GM06990 (cell line): ENCODE data around the gene ARV1.
A peak's percentile ranks its signal among the peaks of the same experiment; 100 is the strongest.

Source experiments
- DNase-seq: peaks from one replicate; pipeline ENCODE4 v3.0.0-alpha.2; 2011; ENCODE audit not compliant: insufficient read length; ENCODE audit errors: extremely low read depth
- H3K27me3 ChIP-seq: replicated peaks from 2 replicates; pipeline ENCODE4 v1.6.0; 2011; ENCODE audit warnings: low read length; ENCODE audit not compliant: control insufficient read depth, insufficient read depth
- H3K36me3 ChIP-seq: 2 replicates; pipeline ENCODE4 v1.5.1; 2011; ENCODE audit warnings: low read length; ENCODE audit not compliant: control insufficient read depth, insufficient read depth
- H3K4me3 ChIP-seq: replicated peaks from 2 replicates; pipeline ENCODE4 v1.5.1; 2011; ENCODE audit warnings: low read depth, mild to moderate bottlenecking, control low read depth, low read length
- TF ChIP-seq, protein P1 (sequence below): IDR thresholded peaks from 2 replicates; pipeline ENCODE4 v1.5.1; 2011; ENCODE audit warnings: low read length, control low read depth, mild to moderate bottlenecking, inconsistent platforms; ENCODE audit not compliant: insufficient read depth, poor library complexity, severe bottlenecking

The ARV1 gene

DNA sequence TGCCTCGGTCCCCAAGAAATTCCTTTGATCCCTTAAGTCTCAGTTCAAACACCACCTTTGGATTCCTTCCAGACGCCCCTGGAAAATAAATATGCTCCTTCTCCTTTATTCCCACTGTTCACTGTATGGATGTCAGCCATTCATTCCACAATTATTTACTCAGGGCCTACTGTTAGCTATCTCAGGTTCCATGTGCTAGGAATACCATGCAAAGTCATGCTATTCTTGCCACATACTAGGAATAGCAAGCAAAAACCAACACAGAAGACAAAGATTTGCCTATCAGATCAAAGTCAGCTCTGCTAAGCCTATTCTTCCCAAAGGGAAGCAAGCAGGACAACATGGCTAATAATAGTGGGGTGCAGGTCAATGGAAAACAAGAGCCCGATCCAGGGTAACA lies 30.0 kb upstream of the ARV1 start:
- TF ChIP-seq, protein P1, sequence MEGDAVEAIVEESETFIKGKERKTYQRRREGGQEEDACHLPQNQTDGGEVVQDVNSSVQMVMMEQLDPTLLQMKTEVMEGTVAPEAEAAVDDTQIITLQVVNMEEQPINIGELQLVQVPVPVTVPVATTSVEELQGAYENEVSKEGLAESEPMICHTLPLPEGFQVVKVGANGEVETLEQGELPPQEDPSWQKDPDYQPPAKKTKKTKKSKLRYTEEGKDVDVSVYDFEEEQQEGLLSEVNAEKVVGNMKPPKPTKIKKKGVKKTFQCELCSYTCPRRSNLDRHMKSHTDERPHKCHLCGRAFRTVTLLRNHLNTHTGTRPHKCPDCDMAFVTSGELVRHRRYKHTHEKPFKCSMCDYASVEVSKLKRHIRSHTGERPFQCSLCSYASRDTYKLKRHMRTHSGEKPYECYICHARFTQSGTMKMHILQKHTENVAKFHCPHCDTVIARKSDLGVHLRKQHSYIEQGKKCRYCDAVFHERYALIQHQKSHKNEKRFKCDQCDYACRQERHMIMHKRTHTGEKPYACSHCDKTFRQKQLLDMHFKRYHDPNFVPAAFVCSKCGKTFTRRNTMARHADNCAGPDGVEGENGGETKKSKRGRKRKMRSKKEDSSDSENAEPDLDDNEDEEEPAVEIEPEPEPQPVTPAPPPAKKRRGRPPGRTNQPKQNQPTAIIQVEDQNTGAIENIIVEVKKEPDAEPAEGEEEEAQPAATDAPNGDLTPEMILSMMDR = no peak
- H3K27me3 ChIP-seq = no peaks in the 10 kb centered on the region
- H3K4me3 ChIP-seq = no peak overlapping the region
- peaks cover 2% of the 10 kb centered on the region for H3K36me3 ChIP-seq
- DNase-seq = no peak

DNA sequence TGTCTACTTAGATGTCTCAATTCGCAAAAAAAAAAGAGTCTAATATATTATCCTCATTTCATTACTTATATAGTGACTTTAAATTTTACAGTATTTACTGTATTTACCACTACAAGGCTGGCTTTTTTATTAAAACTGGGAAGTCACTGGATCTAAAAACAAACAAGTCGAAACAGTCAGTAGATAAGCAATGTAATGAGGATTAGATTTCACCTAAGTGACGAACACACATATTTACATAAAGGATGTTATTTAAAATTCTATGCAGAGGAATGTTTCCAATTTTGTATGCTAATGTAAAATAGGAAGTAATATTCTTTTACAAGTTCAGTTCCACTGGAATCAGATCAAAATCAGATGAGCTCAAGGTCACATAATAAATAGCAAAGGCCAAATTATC lies 28.5 kb upstream of the ARV1 start:
- TF ChIP-seq, protein P1 = no peak
- DNase-seq = no peak
- H3K36me3 ChIP-seq = peaks cover 2% of the 10 kb centered on the region
- no peak overlapping the region for H3K4me3 ChIP-seq
- H3K27me3 ChIP-seq = no peaks in the 10 kb centered on the region

DNA sequence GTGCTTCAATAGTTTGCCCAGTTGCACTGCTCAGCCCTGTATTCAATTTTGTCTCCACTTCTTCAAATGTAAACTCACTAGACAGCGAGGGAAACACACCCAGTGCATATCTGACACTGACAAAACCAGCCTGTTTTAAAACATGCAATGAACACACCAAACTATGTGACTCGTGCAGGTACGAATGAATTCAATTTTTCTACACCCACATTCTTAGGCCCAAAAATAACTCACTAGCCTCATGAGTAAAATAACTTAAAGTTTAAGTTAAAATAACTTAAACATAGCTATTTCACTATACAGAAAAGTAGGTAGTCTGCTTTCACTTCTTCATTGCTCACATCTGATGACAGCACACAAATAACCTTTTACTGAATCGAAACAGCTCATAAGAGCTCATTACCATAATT lies 21.3 kb upstream of the ARV1 start:
- H3K27me3 ChIP-seq = no peaks in the 10 kb centered on the region
- TF ChIP-seq, protein P1 = no peak
- no peak overlapping the region for H3K4me3 ChIP-seq

DNA sequence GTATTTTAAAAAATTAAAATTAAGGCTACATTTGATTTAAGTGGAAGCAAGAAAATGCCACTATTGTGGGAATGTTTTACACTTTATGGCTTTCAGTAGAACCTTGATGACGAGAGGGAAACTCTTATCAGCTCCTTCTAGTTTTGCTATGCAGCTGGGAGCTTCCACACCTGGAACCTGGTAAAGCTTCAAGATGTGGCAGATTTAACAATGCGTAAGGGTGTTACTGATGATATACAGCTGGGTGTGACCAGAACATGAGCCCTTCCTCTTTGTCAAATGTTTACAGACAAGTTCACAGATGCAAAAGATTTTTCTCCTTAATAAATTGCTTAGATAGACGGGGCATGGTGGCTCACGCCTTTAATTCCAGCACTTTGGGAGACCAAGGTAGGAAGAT lies 20.5 kb upstream of the ARV1 start:
- Histone ChIP-seq H3K36me3 (peaks cover 4% of the 10 kb centered on the region), H3K4me3 (no peak overlapping the region), H3K27me3 (no peaks in the 10 kb centered on the region)
- no peak for DNase-seq
- TF ChIP-seq, protein P1 = no peak

More for the DNA sequence above, 21.3 kb upstream of the ARV1 start:
- peaks cover 4% of the 10 kb centered on the region for H3K36me3 ChIP-seq
- DNase-seq = peak; percentile 31

DNA sequence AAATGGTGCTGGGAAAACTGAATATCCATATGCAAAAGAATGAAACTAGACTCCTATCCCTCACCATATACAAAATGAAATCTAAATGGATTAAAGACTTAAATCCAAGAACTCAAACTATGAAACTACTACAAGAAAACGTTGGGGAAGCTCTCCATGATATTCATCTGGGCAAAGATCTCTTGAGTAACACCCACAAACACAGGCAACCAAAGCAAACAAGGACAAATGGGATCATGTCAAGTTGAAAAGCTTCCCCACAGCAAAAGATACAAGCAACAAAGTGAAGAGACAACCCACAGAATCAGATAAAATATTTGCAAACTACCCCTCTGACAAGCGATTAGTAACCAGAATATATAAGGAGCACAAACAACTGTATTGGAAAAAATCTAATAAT lies 14.0 kb upstream of the ARV1 start:
- no peak for DNase-seq
- no peaks in the 10 kb centered on the region for H3K27me3 ChIP-seq
- TF ChIP-seq, protein P1 = no peak
- H3K36me3 ChIP-seq = no peaks in the 10 kb centered on the region; the same call in 1 of the 2 replicates
- H3K4me3 ChIP-seq = no peak overlapping the region

DNA sequence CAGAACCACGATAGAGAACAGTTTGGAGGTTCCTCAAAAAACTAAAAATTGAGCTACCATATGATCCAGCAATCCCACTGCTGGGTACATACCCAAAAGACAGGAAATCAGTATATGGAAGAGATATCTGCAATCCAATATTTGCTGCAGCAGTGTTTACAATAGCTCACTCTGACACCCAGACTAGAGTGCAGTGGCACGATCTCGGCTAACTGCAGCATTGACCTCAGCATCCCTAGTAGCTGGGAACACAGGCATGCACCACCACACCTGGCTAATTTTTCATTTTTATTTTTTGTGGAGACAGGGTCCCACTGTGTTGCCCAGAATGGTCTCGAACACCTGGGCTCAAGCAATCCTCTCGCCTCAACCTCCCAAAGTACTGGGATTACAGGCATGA lies 13.4 kb upstream of the ARV1 start:
- Histone ChIP-seq H3K27me3 (no peaks in the 10 kb centered on the region), H3K4me3 (no peak overlapping the region), H3K36me3 (no peaks in the 10 kb centered on the region; the same call in 1 of the 2 replicates)
- no peak for DNase-seq
- TF ChIP-seq, protein P1 = no peak
